ENCODE measurements around the gene ZDHHC11.
"Not testable (repeated sequence)": the region's sequence is repeated elsewhere in the genome, so short reads cannot be mapped to it uniquely, and the experiment has no call there.

ZDHHC11 gene

GRCh38 chr5:821504-821903 is 29.3 kb downstream of the ZDHHC11 start:
- Histone ChIP-seq H3K4me3 (replicated peaks; ENCODE audit: low read depth, low read length) (no peak overlapping the region), H3K27me3 (replicated peaks; ENCODE audit: control insufficient read depth, insufficient read depth, low read length) (no peaks in the 10 kb centered on the region), H3K36me3 (ENCODE audit: control insufficient read depth, insufficient read depth, low read length) (no peaks in the 10 kb centered on the region)
- TF ChIP-seq CTCF (IDR thresholded peaks at IDR 0.05; ENCODE audit: insufficient read depth, low read length, poor library complexity, severe bottlenecking), result no peak
- DNase-seq (ENCODE audit: extremely low read depth, insufficient read length), result no peak

GRCh38 chr5:820245-820644 is 30.5 kb downstream of the ZDHHC11 start:
- no peak overlapping the region for H3K4me3 ChIP-seq (replicated peaks; ENCODE audit: low read depth, low read length)
- no peak for TF ChIP-seq CTCF (IDR thresholded peaks at IDR 0.05; ENCODE audit: insufficient read depth, low read length, poor library complexity, severe bottlenecking)
- no peaks in the 10 kb centered on the region for H3K36me3 ChIP-seq (ENCODE audit: control insufficient read depth, insufficient read depth, low read length)
- no peaks in the 10 kb centered on the region for H3K27me3 ChIP-seq (replicated peaks; ENCODE audit: control insufficient read depth, insufficient read depth, low read length)
- no peak for DNase-seq (ENCODE audit: extremely low read depth, insufficient read length)

GRCh38 chr5:819078-819477 is 31.7 kb downstream of the ZDHHC11 start:
- no peaks in the 10 kb centered on the region for H3K36me3 ChIP-seq (ENCODE audit: control insufficient read depth, insufficient read depth, low read length)
- DNase-seq (ENCODE audit: extremely low read depth, insufficient read length), result no peak
- no peaks in the 10 kb centered on the region for H3K27me3 ChIP-seq (replicated peaks; ENCODE audit: control insufficient read depth, insufficient read depth, low read length)
- H3K4me3 ChIP-seq (replicated peaks; ENCODE audit: low read depth, low read length), result no peak overlapping the region
- TF ChIP-seq CTCF (IDR thresholded peaks at IDR 0.05; ENCODE audit: insufficient read depth, low read length, poor library complexity, severe bottlenecking), result no peak

- Histone ChIP-seq H3K27me3 (replicated peaks; ENCODE audit: control insufficient read depth, insufficient read depth, low read length) (no peaks in the 10 kb centered on the region), H3K4me3 (replicated peaks; ENCODE audit: low read depth, low read length) (no peak overlapping the region), H3K36me3 (ENCODE audit: control insufficient read depth, insufficient read depth, low read length) (no peaks in the 10 kb centered on the region)
- DNase-seq (ENCODE audit: extremely low read depth, insufficient read length), result no peak
- TF ChIP-seq CTCF (IDR thresholded peaks at IDR 0.05; ENCODE audit: insufficient read depth, low read length, poor library complexity, severe bottlenecking), result no peak
Measured at GRCh38 chr5:816176-816575, 34.6 kb downstream of the ZDHHC11 start.

GRCh38 chr5:815449-815848 is 35.3 kb downstream of the ZDHHC11 start:
- no peak for DNase-seq (ENCODE audit: extremely low read depth, insufficient read length)
- H3K4me3 ChIP-seq (replicated peaks; ENCODE audit: low read depth, low read length), result no peak overlapping the region
- H3K36me3 ChIP-seq (ENCODE audit: control insufficient read depth, insufficient read depth, low read length), result no peaks in the 10 kb centered on the region
- H3K27me3 ChIP-seq (replicated peaks; ENCODE audit: control insufficient read depth, insufficient read depth, low read length), result no peaks in the 10 kb centered on the region
- no peak for TF ChIP-seq CTCF (IDR thresholded peaks at IDR 0.05; ENCODE audit: insufficient read depth, low read length, poor library complexity, severe bottlenecking)

- not testable (repeated sequence) for H3K27me3 ChIP-seq (replicated peaks; ENCODE audit: control insufficient read depth, insufficient read depth, low read length); H3K4me3 ChIP-seq (replicated peaks; ENCODE audit: low read depth, low read length); H3K36me3 ChIP-seq (ENCODE audit: control insufficient read depth, insufficient read depth, low read length); DNase-seq (ENCODE audit: extremely low read depth, insufficient read length)
Measured at GRCh38 chr5:813575-813974, 37.2 kb downstream of the ZDHHC11 start.

- not testable (repeated sequence) for H3K27me3 ChIP-seq (replicated peaks; ENCODE audit: control insufficient read depth, insufficient read depth, low read length); H3K4me3 ChIP-seq (replicated peaks; ENCODE audit: low read depth, low read length); H3K36me3 ChIP-seq (ENCODE audit: control insufficient read depth, insufficient read depth, low read length); DNase-seq (ENCODE audit: extremely low read depth, insufficient read length)
Measured at GRCh38 chr5:811384-811783, 39.4 kb downstream of the ZDHHC11 start.

- not testable (repeated sequence) for H3K36me3 ChIP-seq (ENCODE audit: control insufficient read depth, insufficient read depth, low read length); H3K27me3 ChIP-seq (replicated peaks; ENCODE audit: control insufficient read depth, insufficient read depth, low read length); H3K4me3 ChIP-seq (replicated peaks; ENCODE audit: low read depth, low read length); DNase-seq (ENCODE audit: extremely low read depth, insufficient read length)
Measured at GRCh38 chr5:807719-808514, 42.9 kb downstream of the ZDHHC11 start.
